Tibial artery (tissue), 4 donors: ENCODE data around the gene FCSK.

Source experiments
- DNase-seq, 2 donors: peaks; one replicate each; pipeline ENCODE4 v3.0.0-alpha.2; 2019
- H3K27ac ChIP-seq, 2 donors: fragments of 200-600 bp; sonication (generic) in 1 of 2; 1 replicate in 1 of 2; 2 replicates in 1 of 2; pipeline ENCODE4 v1.5.1; 2018 to 2019; ENCODE audit warnings: mild to moderate bottlenecking in 1 of 2
- H3K27me3 ChIP-seq, 2 donors: fragments of 200-600 bp; sonication (generic) in 1 of 2; one replicate each; pipeline versions ENCODE4 v1.5.1 to v1.6.0; 2016 to 2019
- H3K36me3 ChIP-seq, 3 donors: fragments of 200-600 bp; sonication (generic) in 2 of 3; one replicate each; pipeline ENCODE4 v1.5.1; 2016 to 2019; ENCODE audit warnings: mild to moderate bottlenecking in 2 of 3
- H3K4me1 ChIP-seq, 4 donors: fragments of 200-600 bp; sonication (generic) in 2 of 4; 1 replicate in 3 of 4; 2 replicates in 1 of 4; pipeline ENCODE4 v1.5.1; 2016 to 2019
- H3K4me3 ChIP-seq, 2 donors: fragments of 200-600 bp; sonication (generic) in 1 of 2; 1 replicate in 1 of 2; 2 replicates in 1 of 2; pipeline ENCODE4 v1.5.1; 2018 to 2019; ENCODE audit warnings: mild to moderate bottlenecking in 2 of 2
- H3K9me3 ChIP-seq, 3 donors: fragments of 200-600 bp; sonication (generic) in 1 of 3; one replicate each; pipeline ENCODE4 v1.5.1; 2016 to 2019
- intact Hi-C: fragments of 100-400 bp; cut with DNase I; formaldehyde crosslinking; loops from one replicate; pipeline ENCODE4 v1.15.0; 2023; ENCODE audit warnings: low total_unique reads
- TF ChIP-seq, protein P1 (sequence below), 2 experiments: fragments of 200-600 bp in 1 of 2; fragments of 450-650 bp in 1 of 2; IDR thresholded peaks; one replicate each; pipeline ENCODE4 v1.5.1; 2017 to 2019; ENCODE audit warnings: antibody characterized with exemption in 2 of 2, mild to moderate bottlenecking in 1 of 2, moderate library complexity in 1 of 2

The FCSK gene

GRCh38 chr16:70457446-70458166 is 3.2 kb downstream of the FCSK start:
- peaks cover 0 to 17% (median 10%) of the 10 kb centered on the region in 4 donors for H3K4me1 ChIP-seq
- H3K4me3 ChIP-seq, result no peak overlapping the region
- TF ChIP-seq, protein P1, sequence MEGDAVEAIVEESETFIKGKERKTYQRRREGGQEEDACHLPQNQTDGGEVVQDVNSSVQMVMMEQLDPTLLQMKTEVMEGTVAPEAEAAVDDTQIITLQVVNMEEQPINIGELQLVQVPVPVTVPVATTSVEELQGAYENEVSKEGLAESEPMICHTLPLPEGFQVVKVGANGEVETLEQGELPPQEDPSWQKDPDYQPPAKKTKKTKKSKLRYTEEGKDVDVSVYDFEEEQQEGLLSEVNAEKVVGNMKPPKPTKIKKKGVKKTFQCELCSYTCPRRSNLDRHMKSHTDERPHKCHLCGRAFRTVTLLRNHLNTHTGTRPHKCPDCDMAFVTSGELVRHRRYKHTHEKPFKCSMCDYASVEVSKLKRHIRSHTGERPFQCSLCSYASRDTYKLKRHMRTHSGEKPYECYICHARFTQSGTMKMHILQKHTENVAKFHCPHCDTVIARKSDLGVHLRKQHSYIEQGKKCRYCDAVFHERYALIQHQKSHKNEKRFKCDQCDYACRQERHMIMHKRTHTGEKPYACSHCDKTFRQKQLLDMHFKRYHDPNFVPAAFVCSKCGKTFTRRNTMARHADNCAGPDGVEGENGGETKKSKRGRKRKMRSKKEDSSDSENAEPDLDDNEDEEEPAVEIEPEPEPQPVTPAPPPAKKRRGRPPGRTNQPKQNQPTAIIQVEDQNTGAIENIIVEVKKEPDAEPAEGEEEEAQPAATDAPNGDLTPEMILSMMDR (IDR thresholded peaks at IDR 0.05), result no peak
- DNase-seq, result no peak
- H3K36me3 ChIP-seq, result no peaks in the 10 kb centered on the region
- H3K9me3 ChIP-seq, result no peaks in the 10 kb centered on the region
- no peaks in the 10 kb centered on the region for H3K27me3 ChIP-seq
- intact Hi-C loops, result loop anchor here (5.0 kb wide), 1 partner anchor 75 kb away; no protein-coding TSS in a partner anchor
- H3K27ac ChIP-seq, result no peak overlapping the region

- DNase-seq, result no peak
- H3K27ac ChIP-seq, result no peak overlapping the region
- peaks cover 0 to 3% (median under 1%) of the 10 kb centered on the region in 4 donors for H3K4me1 ChIP-seq
- no peak overlapping the region for H3K4me3 ChIP-seq
- TF ChIP-seq, protein P1 (IDR thresholded peaks at IDR 0.05), result no peak
- no peaks in the 10 kb centered on the region for H3K27me3 ChIP-seq
- no peaks in the 10 kb centered on the region for H3K9me3 ChIP-seq
- intact Hi-C loops, result no loop called here
- H3K36me3 ChIP-seq, result peaks cover 19 to 29% (median 21%) of the 10 kb centered on the region in 3 donors
Observed at GRCh38 chr16:70460737-70461261, 6.4 kb downstream of the FCSK start.

DNA sequence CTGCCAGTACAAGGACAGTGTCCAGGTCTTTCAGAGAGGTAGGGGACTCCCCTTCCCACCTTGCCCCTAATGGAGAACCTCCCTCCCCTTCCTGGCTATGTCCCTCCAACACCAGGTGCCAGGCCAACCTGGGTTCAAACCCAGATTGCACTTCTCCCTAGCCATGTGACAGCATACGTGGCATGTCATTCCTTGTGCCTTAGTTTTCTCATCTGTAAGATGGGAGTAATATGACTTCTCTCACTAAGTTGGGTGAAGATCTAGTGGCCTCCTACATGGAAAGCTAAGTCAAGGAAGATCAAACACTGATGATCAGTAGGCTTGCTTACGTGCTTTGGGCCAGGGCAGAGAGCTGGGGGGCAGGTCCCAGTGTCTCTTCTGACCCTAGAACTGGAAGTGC is 8.8 kb downstream of the FCSK start:
- H3K4me1 ChIP-seq, result no peaks in the 10 kb centered on the region
- no peak overlapping the region for H3K4me3 ChIP-seq
- intact Hi-C loops, result no loop called here
- H3K27me3 ChIP-seq, result no peaks in the 10 kb centered on the region
- H3K36me3 ChIP-seq, result peaks cover 31 to 52% (median 37%) of the 10 kb centered on the region in 3 donors
- H3K27ac ChIP-seq, result no peak overlapping the region
- DNase-seq, result no peak
- no peaks in the 10 kb centered on the region for H3K9me3 ChIP-seq
- TF ChIP-seq, protein P1 (IDR thresholded peaks at IDR 0.05), result no peak

- TF ChIP-seq, protein P1 (IDR thresholded peaks at IDR 0.05), result no peak
- Histone ChIP-seq H3K9me3 (no peaks in the 10 kb centered on the region), H3K27me3 (no peaks in the 10 kb centered on the region), H3K4me1 (no peaks in the 10 kb centered on the region), H3K27ac (no peak overlapping the region), H3K36me3 (peaks cover 34 to 80% (median 57%) of the 10 kb centered on the region in 3 donors), H3K4me3 (no peak overlapping the region)
- intact Hi-C loops, result no loop called here
- no peak for DNase-seq
Observed at GRCh38 chr16:70465999-70466804, 11.8 kb downstream of the FCSK start.

DNA sequence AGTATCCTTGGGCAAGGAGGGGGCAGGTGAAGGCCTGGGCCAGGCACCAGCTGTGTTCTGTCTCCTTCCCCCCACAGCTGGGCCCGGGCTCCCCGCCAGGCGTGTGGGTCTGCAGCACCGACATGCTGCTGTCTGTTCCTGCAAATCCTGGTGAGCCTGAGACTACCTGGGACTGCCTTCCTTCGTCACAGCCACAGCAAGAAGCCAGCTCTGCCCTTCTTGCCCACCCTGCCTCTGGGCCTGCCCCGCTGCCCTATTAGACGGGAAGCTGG is 12.3 kb downstream of the FCSK start:
- intact Hi-C loops, result no loop called here
- Histone ChIP-seq H3K9me3 (no peaks in the 10 kb centered on the region), H3K4me3 (no peak overlapping the region), H3K27me3 (no peaks in the 10 kb centered on the region), H3K27ac (no peak overlapping the region), H3K4me1 (no peaks in the 10 kb centered on the region), H3K36me3 (peaks cover 34 to 86% (median 59%) of the 10 kb centered on the region in 3 donors)
- no peak for DNase-seq
- TF ChIP-seq, protein P1 (IDR thresholded peaks at IDR 0.05), result no peak
